GM12801 (cell line): ENCODE data around the gene PVR.

Experiments used
- CTCF ChIP-seq: IDR thresholded peaks from one replicate; pipeline ENCODE4 v1.5.1; 2011; ENCODE audit warnings: control low read depth; ENCODE audit not compliant: insufficient read length; ENCODE audit errors: extremely low read depth

The PVR gene

GRCh38 chr19:44657211-44657921 is 13.7 kb downstream of the PVR start:
- TF ChIP-seq CTCF: no peak

GRCh38 chr19:44658069-44658733 is 14.5 kb downstream of the PVR start:
- TF ChIP-seq CTCF: no peak

- TF ChIP-seq CTCF: no peak
Measured at GRCh38 chr19:44660081-44660480, 16.4 kb downstream of the PVR start.

GRCh38 chr19:44661205-44661604 is 17.5 kb downstream of the PVR start:
- no peak for TF ChIP-seq CTCF

- TF ChIP-seq CTCF: no peak
Measured at GRCh38 chr19:44661904-44662303, 18.2 kb downstream of the PVR start.

- no peak for TF ChIP-seq CTCF
Measured at GRCh38 chr19:44662691-44663385, 19.1 kb downstream of the PVR start.

- no peak for TF ChIP-seq CTCF
Measured at GRCh38 chr19:44663996-44664395, 20.3 kb downstream of the PVR start.
